Measurements from ENCODE around the gene SERPINB10.

- TF ChIP-seq CTCF (IDR thresholded peaks at IDR 0.05) (no peak), POLR2A (IDR thresholded peaks at IDR 0.05) (no peak)
Measured at GRCh38 chr18:63974991-63975390, 67.2 kb downstream of the SERPINB10 start.
